CD14-positive monocyte (primary cell): ENCODE measurements around the gene GPHN. TPM values are rescaled to one million over a fixed set of nuclear protein-coding genes. Genes with fewer than 3 reads are reported as not detected.

Source experiments
- DNase-seq, 3 donors: peaks; one replicate each; pipeline ENCODE4 v3.0.0-alpha.2; 2011 to 2022
- H2AFZ ChIP-seq: 2 replicates; pipeline ENCODE4 v1.6.0; 2012; ENCODE audit warnings: mild to moderate bottlenecking, low read depth, low read length, inconsistent platforms; ENCODE audit not compliant: insufficient read depth, poor library complexity, severe bottlenecking
- H3K27ac ChIP-seq, 2 donors: 1 replicate in 1 of 2; 2 replicates in 1 of 2; pipeline ENCODE4 v1.5.1; 2012 to 2013; ENCODE audit warnings: low read length in 2 of 2, control low read depth in 1 of 2, inconsistent platforms in 1 of 2, low read depth in 1 of 2, mild to moderate bottlenecking in 1 of 2
- H3K27me3 ChIP-seq, 2 donors: one replicate each; pipeline versions ENCODE4 v1.6.0 to v1.6.1; 2011 to 2013; ENCODE audit warnings: low read length in 2 of 2; ENCODE audit not compliant: control insufficient read depth in 2 of 2, insufficient read depth in 2 of 2
- H3K36me3 ChIP-seq, 2 donors: replicated peaks in 1 of 2; 1 replicate in 1 of 2; 2 replicates in 1 of 2; pipeline versions ENCODE4 v1.5.1 to v1.6.1; 2012 to 2013; ENCODE audit warnings: low read length in 2 of 2, control low read depth in 1 of 2, inconsistent platforms in 1 of 2, mild to moderate bottlenecking in 1 of 2; ENCODE audit not compliant: insufficient read depth in 2 of 2, control insufficient read depth in 1 of 2
- H3K4me1 ChIP-seq, 2 donors: 1 replicate in 1 of 2; 2 replicates in 1 of 2; pipeline versions ENCODE4 v1.5.1 to v1.6.1; 2012 to 2013; ENCODE audit warnings: low read length in 2 of 2, control low read depth in 1 of 2, inconsistent platforms in 1 of 2, mild to moderate bottlenecking in 1 of 2, moderate library complexity in 1 of 2; ENCODE audit not compliant: insufficient read depth in 2 of 2, control insufficient read depth in 1 of 2
- H3K4me2 ChIP-seq: replicated peaks from 2 replicates; pipeline ENCODE3; 2012; ENCODE audit warnings: low read length, moderate library complexity, mild to moderate bottlenecking; ENCODE audit not compliant: poor library complexity, severe bottlenecking; ENCODE audit errors: extremely low read depth
- H3K4me3 ChIP-seq, 3 experiments: fragments of 200-600 bp in 1 of 3; sonication (generic) in 1 of 3; replicated peaks in 1 of 3; 1 replicate in 2 of 3; 2 replicates in 1 of 3; pipeline ENCODE4 v1.5.1; 2011 to 2013; ENCODE audit warnings: low read length in 3 of 3, mild to moderate bottlenecking in 3 of 3, control low read depth in 2 of 3, low read depth in 2 of 3, inconsistent platforms in 1 of 3, moderate library complexity in 1 of 3
- H3K79me2 ChIP-seq: 2 replicates; pipeline ENCODE4 v1.6.0; 2012; ENCODE audit warnings: mild to moderate bottlenecking, control low read depth, inconsistent platforms, low read length, moderate library complexity; ENCODE audit not compliant: insufficient read depth
- H3K9ac ChIP-seq: 2 replicates; pipeline ENCODE4 v1.6.0; 2017; ENCODE audit warnings: low read length, mild to moderate bottlenecking; ENCODE audit not compliant: insufficient read depth, poor library complexity, severe bottlenecking
- H3K9me3 ChIP-seq, 2 donors: replicated peaks in 1 of 2; 1 replicate in 1 of 2; 2 replicates in 1 of 2; pipeline versions ENCODE4 v1.5.1 to v1.6.1; 2012 to 2013; ENCODE audit warnings: low read length in 2 of 2, control low read depth in 1 of 2; ENCODE audit not compliant: control insufficient read depth in 1 of 2, insufficient read depth in 1 of 2
- H4K20me1 ChIP-seq: 2 replicates; pipeline ENCODE4 v1.6.0; 2012; ENCODE audit warnings: mild to moderate bottlenecking, low read length, control low read depth, moderate library complexity; ENCODE audit not compliant: insufficient read depth
- H3K27ac Mint-ChIP-seq, 7 donors: one replicate each; pipeline ENCODE4 v1.8.0; 2020; ENCODE audit warnings: mild to moderate bottlenecking in 7 of 7, mixed read lengths in 7 of 7, moderate library complexity in 6 of 7, inconsistent platforms in 2 of 7
- H3K27me3 Mint-ChIP-seq, 3 donors: one replicate each; pipeline ENCODE4 v1.8.0; 2021 to 2022; ENCODE audit warnings: low read depth in 3 of 3, mild to moderate bottlenecking in 3 of 3, mixed read lengths in 3 of 3, moderate library complexity in 3 of 3, inconsistent platforms in 1 of 3
- H3K36me3 Mint-ChIP-seq, 2 donors: one replicate each; pipeline ENCODE4 v1.8.0; 2020; ENCODE audit warnings: mixed read lengths in 2 of 2, inconsistent platforms in 1 of 2, mild to moderate bottlenecking in 1 of 2
- H3K4me1 Mint-ChIP-seq: one replicate; pipeline ENCODE4 v1.8.0; 2020; ENCODE audit warnings: mild to moderate bottlenecking, mixed read lengths
- H3K4me3 Mint-ChIP-seq, 2 donors: one replicate each; pipeline ENCODE4 v1.8.0; 2020; ENCODE audit warnings: mild to moderate bottlenecking in 2 of 2, mixed read lengths in 2 of 2, moderate library complexity in 1 of 2
- H3K9me3 Mint-ChIP-seq, 7 donors: one replicate each; pipeline ENCODE4 v1.8.0; 2020 to 2022; ENCODE audit warnings: mixed read lengths in 7 of 7, mild to moderate bottlenecking in 6 of 7, moderate library complexity in 6 of 7, inconsistent platforms in 2 of 7
- WGBS: methylation state at CpG from one replicate; pipeline ENCODE4 v1.1.5; 2013; ENCODE audit warnings: missing lambda C conversion rate; ENCODE audit not compliant: insufficient coverage; 5-methylcytosine and 5-hydroxymethylcytosine counted together
- intact Hi-C, 2 donors: fragments of 100-400 bp; cut with micrococcal nuclease; formaldehyde crosslinking; loops; one replicate each; pipeline versions ENCODE4 v1.15.0 to v1.15.1; 2023
- polyA plus RNA-seq, 3 donors: library from polyadenylated mRNA; depleted of rRNA in 1 of 3; unstranded in 2 of 3; stranded (reverse) in 1 of 3; fragments of 300-500 nt in 2 of 3; fragments of >200 nt in 1 of 3; fragmentation: Illumina TruSeq in 2 of 3; gene quantifications; 1 replicate in 2 of 3; 2 replicates in 1 of 3; pipeline ENCODE4 v1.2.3, GENCODE V29; 2012 to 2021
- TF ChIP-seq, protein P1 (sequence below): fragments of 200-600 bp; IDR thresholded peaks from one replicate; pipeline ENCODE4 v1.8.0; 2022; ENCODE audit warnings: antibody characterized with exemption, mild to moderate bottlenecking

GPHN gene
- polyA plus RNA-seq, 3 donors, result 1.9 to 3.1 (median 3.0) TPM

DNA sequence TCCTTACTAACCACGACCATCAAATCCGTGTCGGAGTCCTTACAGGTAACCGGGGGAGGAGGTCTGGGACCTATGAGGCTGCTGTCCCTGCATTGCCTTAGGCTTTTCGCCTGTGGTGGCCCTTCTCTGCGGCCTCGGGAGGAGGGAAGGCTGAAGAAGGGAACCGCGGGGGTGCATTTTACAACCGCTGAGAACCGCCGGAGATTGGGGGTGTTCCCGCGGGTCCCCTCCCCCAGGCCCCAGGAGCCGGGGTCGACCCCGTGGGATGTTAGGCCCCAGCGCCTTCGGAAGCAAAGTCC, 549 bp downstream of the GPHN start:
- intact Hi-C loops, result no loop called here
- DNase-seq, result no peak
- H3K9ac ChIP-seq, result peak overlapping the region; percentile 62
- H3K4me2 ChIP-seq, result peak overlapping the region; percentile 98
- no peaks in the 10 kb centered on the region for H3K36me3 ChIP-seq
- peaks cover 31% of the 10 kb centered on the region for H3K4me1 Mint-ChIP-seq
- peak overlapping the region; percentile 49 to 96 (median 88) for H3K4me3 ChIP-seq
- peak overlapping the region; percentile 97 for H2AFZ ChIP-seq
- no peaks in the 10 kb centered on the region for H3K9me3 ChIP-seq
- peaks cover 17 to 26% of the 10 kb centered on the region in 2 donors for H3K27me3 ChIP-seq
- H3K9me3 Mint-ChIP-seq, result peaks cover 0 to 4% (median 0%) of the 10 kb centered on the region in 7 donors
- peaks cover 19 to 22% (median 20%) of the 10 kb centered on the region in 3 donors for H3K27me3 Mint-ChIP-seq
- TF ChIP-seq, protein P1, sequence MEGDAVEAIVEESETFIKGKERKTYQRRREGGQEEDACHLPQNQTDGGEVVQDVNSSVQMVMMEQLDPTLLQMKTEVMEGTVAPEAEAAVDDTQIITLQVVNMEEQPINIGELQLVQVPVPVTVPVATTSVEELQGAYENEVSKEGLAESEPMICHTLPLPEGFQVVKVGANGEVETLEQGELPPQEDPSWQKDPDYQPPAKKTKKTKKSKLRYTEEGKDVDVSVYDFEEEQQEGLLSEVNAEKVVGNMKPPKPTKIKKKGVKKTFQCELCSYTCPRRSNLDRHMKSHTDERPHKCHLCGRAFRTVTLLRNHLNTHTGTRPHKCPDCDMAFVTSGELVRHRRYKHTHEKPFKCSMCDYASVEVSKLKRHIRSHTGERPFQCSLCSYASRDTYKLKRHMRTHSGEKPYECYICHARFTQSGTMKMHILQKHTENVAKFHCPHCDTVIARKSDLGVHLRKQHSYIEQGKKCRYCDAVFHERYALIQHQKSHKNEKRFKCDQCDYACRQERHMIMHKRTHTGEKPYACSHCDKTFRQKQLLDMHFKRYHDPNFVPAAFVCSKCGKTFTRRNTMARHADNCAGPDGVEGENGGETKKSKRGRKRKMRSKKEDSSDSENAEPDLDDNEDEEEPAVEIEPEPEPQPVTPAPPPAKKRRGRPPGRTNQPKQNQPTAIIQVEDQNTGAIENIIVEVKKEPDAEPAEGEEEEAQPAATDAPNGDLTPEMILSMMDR, result no peak
- H3K79me2 ChIP-seq, result peaks cover 5% of the 10 kb centered on the region
- H3K36me3 Mint-ChIP-seq, result peaks cover 0 to 2% of the 10 kb centered on the region in 2 donors
- no peaks in the 10 kb centered on the region for H4K20me1 ChIP-seq
- H3K4me3 Mint-ChIP-seq, result peak overlapping the region; percentile 97 to 99
- H3K27ac Mint-ChIP-seq, result peak overlapping the region; percentile 80 to 92 (median 88)
- peaks cover 21 to 29% of the 10 kb centered on the region in 2 donors for H3K4me1 ChIP-seq
- peak overlapping the region; percentile 49 to 56 for H3K27ac ChIP-seq
- WGBS, result 1% methylated on average over 16 of the region's 19 CpGs

DNA sequence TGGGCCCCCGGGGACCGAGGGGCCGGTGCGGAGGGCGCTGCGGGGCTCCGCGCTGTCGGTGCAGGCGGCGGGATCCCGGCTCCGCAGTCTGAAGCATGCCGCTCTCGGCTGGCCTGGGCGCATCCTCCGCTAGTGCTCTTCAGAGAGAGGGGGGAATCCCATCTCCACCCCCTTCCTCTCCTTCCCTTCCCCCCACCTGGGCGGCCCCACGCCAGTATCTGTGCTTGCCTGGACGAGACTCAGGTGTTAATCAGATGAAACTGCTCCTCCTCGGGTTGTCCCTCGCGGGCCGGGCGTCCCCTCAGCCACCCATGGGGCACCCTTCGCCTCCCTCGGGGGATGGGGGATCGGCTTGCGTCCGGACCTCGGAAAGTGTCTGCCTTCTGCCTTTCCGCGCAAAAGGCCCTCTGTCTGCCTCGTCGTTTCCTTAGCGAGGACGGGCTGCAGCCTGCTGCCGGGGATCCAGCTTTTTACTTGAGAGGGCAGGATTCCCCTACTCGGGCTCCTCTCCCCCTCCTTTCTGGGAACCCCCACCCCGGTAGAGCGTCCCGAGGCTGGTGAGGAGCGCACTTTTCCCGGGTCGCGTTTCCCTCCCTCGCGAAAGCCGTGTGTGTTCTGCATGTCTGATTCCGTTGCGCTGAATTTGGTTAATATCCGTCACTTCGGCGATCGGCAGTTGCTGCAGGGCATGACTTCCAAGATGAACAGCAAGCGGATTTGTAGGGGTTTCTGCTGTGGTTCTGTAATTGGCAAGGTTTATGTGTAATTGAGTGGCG, 1.1 kb downstream of the GPHN start:
- H3K36me3 ChIP-seq, result no peaks in the 10 kb centered on the region
- Mint-ChIP-seq H3K4me1 (peaks cover 32% of the 10 kb centered on the region), H3K4me3 (peak overlapping the region; percentile 85 to 97), H3K27ac (peak overlapping the region in 1 of 7 donors; percentile 10), H3K9me3 (peaks cover 0 to 4% (median 0%) of the 10 kb centered on the region in 7 donors), H3K27me3 (peaks cover 19 to 22% (median 20%) of the 10 kb centered on the region in 3 donors), H3K36me3 (peaks cover 0 to 2% of the 10 kb centered on the region in 2 donors)
- TF ChIP-seq, protein P1, result no peak
- peak overlapping the region; percentile 49 to 56 for H3K27ac ChIP-seq
- intact Hi-C loops, result no loop called here
- peak in 1 of 3 donors; percentile 10 for DNase-seq
- H3K79me2 ChIP-seq, result peaks cover 5% of the 10 kb centered on the region
- peak overlapping the region; percentile 98 for H3K4me2 ChIP-seq
- H2AFZ ChIP-seq, result peak overlapping the region; percentile 97
- H3K9ac ChIP-seq, result peak overlapping the region; percentile 62
- WGBS, result under 1% methylated on average over 47 of the region's 57 CpGs
- H3K4me1 ChIP-seq, result peaks cover 24 to 32% of the 10 kb centered on the region in 2 donors
- peaks cover 17 to 26% of the 10 kb centered on the region in 2 donors for H3K27me3 ChIP-seq
- H3K4me3 ChIP-seq, result peak overlapping the region; percentile 49 to 96 (median 88)
- no peaks in the 10 kb centered on the region for H3K9me3 ChIP-seq
- H4K20me1 ChIP-seq, result no peaks in the 10 kb centered on the region
